ENCODE results near the gene CDADC1.

DNA sequence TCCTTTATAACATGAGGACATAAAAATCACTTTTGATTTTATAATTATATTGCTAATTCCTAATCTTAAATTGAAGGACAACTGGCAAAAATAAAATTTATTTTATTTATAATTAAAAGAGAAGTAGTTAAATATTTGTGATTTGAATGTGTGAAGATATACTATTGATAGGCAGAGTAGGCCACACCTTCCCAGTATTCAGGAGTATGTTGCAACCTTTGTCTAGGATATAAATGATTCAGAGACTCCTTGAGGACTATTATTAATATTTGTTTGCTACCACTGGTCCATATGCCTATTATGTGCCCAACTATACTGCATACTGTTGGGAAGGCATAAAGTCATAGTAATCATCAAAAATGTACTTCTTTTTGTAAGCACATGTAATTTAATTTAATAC lies 94.2 kb downstream of the CDADC1 start:
- TF ChIP-seq, protein P1, sequence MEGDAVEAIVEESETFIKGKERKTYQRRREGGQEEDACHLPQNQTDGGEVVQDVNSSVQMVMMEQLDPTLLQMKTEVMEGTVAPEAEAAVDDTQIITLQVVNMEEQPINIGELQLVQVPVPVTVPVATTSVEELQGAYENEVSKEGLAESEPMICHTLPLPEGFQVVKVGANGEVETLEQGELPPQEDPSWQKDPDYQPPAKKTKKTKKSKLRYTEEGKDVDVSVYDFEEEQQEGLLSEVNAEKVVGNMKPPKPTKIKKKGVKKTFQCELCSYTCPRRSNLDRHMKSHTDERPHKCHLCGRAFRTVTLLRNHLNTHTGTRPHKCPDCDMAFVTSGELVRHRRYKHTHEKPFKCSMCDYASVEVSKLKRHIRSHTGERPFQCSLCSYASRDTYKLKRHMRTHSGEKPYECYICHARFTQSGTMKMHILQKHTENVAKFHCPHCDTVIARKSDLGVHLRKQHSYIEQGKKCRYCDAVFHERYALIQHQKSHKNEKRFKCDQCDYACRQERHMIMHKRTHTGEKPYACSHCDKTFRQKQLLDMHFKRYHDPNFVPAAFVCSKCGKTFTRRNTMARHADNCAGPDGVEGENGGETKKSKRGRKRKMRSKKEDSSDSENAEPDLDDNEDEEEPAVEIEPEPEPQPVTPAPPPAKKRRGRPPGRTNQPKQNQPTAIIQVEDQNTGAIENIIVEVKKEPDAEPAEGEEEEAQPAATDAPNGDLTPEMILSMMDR (IDR thresholded peaks at IDR 0.05), result no peak
- no peak for TF ChIP-seq POLR2AphosphoS5 (IDR thresholded peaks at IDR 0.05)
